Astrocyte of the spinal cord (primary cell): ENCODE results near the gene MALAT1.
A peak's percentile ranks its signal among the peaks of the same experiment; 100 is the strongest.

Experiments
- DNase-seq: peaks from one replicate; pipeline ENCODE4 v3.0.0; 2011; ENCODE audit warnings: low read depth, low spot score
- H3K4me3 ChIP-seq: 2 replicates; pipeline ENCODE4 v1.5.1; 2011; ENCODE audit warnings: low read depth, mild to moderate bottlenecking, low read length, moderate library complexity
- in situ Hi-C: cut with HindIII; loops from 2 replicates; pipeline ENCODE4 v1.10.0; 2017; ENCODE audit warnings: low sequenced_read_pairs
- TF ChIP-seq, protein P1 (sequence below): IDR thresholded peaks from 2 replicates; pipeline ENCODE4 v1.5.1; 2012; ENCODE audit warnings: low read depth, mild to moderate bottlenecking, low read length, inconsistent platforms

MALAT1 gene

DNA sequence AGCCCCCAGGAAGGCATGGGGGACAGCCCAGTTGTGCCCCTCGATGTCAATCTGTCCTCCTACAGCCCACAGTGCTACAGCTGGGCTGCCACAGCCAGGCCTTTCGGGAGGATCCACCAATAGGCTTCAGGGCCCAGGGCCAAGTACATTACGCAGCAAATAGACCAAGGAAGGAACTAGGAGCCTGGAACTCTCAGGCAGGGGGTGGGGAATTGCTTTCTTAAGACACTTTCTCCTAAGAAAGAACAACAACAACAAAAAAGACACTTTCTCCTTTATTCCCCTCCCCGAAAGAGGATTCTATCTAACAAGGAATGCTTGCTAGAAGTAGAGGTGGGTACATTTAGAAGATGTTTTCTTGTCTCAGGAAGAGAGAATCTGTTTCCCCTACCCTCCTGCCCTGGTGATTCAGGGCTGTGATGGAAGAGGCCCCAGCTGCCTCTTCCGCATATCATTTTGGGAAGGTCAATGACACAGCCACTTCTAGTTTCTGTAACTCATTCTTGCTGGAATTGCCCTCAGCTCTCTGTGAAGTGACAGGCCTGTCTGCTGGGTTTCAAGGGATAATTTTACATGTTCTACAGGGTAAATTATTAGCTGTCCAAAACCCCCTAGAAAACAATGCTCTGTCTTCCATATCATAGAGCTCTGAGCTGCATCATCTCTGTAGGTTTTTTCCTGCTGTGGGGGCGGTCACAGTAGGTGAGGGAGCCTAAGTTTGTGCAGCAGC lies 6.0 kb upstream of the MALAT1 start:
- H3K4me3 ChIP-seq: no peak overlapping the region
- peak; percentile 93 for DNase-seq
- TF ChIP-seq, protein P1, sequence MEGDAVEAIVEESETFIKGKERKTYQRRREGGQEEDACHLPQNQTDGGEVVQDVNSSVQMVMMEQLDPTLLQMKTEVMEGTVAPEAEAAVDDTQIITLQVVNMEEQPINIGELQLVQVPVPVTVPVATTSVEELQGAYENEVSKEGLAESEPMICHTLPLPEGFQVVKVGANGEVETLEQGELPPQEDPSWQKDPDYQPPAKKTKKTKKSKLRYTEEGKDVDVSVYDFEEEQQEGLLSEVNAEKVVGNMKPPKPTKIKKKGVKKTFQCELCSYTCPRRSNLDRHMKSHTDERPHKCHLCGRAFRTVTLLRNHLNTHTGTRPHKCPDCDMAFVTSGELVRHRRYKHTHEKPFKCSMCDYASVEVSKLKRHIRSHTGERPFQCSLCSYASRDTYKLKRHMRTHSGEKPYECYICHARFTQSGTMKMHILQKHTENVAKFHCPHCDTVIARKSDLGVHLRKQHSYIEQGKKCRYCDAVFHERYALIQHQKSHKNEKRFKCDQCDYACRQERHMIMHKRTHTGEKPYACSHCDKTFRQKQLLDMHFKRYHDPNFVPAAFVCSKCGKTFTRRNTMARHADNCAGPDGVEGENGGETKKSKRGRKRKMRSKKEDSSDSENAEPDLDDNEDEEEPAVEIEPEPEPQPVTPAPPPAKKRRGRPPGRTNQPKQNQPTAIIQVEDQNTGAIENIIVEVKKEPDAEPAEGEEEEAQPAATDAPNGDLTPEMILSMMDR: no peak
- in situ Hi-C loops: no loop called here

DNA sequence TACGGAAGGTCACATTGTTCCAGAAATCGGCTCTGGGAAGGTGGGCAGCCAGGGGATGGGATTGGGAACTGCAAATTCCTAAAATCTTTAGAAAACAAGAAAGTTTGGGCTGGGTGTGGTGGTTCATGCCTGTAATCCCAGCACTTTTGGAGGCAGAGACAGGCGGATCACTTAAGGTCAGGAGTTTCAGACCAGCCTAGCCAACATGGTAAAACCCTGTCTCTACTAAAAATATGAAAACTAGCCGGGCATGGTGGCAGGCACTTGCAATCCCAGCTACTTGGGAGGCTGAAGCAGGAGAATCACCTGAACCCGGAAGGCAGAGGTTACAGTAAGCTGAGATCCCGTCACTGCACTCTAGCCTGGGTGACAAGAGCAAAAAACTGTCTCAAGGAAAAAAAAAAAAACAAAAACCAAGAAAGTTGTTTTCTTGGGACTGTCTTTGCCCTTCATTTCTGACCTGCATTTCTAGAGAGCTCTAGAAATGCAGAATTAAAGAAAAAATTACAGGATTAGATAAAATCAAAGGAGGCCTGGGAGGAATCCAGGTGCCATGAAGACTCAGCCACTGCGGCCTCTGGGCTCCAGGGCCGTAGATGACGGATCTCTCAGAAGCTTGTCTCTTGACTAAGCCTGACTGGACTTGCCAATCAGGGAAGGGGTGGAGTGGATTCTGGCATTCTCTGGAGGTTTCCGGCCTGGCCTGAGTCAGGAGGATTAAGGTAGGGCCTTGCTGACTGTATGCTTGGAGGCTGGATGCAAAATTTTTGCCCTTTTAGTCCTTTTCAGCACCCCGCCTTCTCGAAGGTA lies 5.3 kb upstream of the MALAT1 start:
- in situ Hi-C loops: no loop called here
- peak; percentile 91 for DNase-seq
- TF ChIP-seq, protein P1: no peak
- H3K4me3 ChIP-seq: no peak overlapping the region

DNA sequence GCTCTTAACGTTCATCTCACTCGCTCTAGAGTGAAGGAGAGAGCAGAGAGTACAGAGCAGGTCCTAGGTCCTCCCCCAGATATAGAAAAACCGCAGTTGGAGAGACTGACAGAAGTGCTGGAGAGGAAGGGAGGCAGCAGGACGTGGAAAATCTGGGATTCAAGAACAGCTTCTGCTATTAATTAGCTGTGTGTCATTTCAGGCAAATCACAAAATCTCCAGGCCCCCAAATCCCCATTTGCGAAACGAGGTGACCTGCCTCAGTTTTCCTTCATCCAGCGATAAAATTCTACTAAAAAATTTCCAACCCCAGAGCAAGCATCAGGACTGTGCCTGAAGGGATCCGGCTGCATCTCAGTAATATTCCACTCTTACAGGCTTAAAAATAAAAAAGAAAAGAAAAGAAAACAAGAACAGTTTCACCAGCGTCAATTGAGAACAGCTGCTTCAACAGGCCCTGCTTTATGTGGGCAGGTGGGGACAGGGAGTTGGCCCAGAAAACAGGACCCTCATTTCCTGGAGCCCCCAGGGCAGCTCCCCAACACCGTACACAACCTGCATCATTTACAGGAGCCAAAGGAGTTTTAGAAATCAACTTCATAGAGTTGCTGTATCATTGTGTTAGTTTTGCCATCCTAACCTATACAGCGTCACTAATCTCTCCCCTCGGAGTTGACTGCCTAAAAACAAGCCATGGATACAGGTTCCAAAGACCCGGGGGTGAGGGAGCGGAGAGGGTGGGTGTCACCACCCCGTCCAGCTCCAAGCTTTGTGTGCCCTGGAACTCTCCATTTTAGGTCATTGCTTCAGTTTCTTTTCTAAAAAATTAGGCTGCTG lies 2.3 kb upstream of the MALAT1 start:
- peak overlapping the region; percentile 16 for H3K4me3 ChIP-seq
- DNase-seq: peak; percentile 51
- in situ Hi-C loops: loop anchor here (5.0 kb wide), 1 partner anchor 74 kb away; the partner anchor contains the start of gene NEAT1
- TF ChIP-seq, protein P1: no peak

DNA sequence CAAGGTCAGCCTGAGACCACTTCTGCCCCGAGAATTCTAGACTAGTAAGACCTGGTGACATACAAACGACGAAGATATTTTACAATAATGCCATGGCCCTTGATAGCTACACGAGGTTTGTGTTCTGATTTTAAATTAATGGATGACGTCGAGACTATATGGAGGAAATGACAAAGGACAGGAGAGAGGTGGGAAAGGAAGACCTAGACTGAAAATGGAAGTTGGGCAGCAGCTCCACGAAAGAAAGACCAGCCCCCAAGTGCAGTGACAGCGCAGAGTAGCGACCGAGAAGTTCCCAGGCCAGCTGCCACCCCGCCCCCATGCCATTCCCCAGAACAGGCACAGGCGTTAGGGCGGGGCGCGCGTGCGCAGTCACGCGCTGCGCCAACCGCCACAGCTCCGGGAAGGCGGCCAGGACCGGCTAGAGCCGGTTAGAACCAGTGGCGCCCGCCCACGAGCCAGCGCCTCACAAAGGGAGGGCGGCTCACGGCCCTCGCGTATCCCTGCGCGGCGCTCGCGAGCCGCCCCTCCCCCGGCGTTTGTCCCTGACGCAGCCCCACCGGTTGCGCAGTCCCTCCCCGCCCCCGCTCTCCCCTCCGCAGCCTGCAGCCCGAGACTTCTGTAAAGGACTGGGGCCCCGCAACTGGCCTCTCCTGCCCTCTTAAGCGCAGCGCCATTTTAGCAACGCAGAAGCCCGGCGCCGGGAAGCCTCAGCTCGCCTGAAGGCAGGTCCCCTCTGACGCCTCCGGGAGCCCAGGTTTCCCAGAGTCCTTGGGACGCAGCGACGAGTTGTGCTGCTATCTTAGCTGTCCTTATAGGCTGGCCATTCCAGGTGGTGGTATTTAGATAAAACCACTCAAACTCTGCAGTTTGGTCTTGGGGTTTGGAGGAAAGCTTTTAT lies 1.5 kb upstream of the MALAT1 start:
- TF ChIP-seq, protein P1: no peak
- in situ Hi-C loops: loop anchor here (5.0 kb wide), 1 partner anchor 75 kb away; the partner anchor contains the start of gene NEAT1
- peak; percentile 99 for DNase-seq
- peak overlapping the region; percentile 91 for H3K4me3 ChIP-seq

DNA sequence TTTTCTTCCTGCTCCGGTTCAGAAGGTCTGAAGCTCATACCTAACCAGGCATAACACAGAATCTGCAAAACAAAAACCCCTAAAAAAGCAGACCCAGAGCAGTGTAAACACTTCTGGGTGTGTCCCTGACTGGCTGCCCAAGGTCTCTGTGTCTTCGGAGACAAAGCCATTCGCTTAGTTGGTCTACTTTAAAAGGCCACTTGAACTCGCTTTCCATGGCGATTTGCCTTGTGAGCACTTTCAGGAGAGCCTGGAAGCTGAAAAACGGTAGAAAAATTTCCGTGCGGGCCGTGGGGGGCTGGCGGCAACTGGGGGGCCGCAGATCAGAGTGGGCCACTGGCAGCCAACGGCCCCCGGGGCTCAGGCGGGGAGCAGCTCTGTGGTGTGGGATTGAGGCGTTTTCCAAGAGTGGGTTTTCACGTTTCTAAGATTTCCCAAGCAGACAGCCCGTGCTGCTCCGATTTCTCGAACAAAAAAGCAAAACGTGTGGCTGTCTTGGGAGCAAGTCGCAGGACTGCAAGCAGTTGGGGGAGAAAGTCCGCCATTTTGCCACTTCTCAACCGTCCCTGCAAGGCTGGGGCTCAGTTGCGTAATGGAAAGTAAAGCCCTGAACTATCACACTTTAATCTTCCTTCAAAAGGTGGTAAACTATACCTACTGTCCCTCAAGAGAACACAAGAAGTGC lies 661 bp upstream of the MALAT1 start:
- in situ Hi-C loops: loop anchor here (5.0 kb wide), 1 partner anchor 76 kb away; the partner anchor contains the start of gene NEAT1
- peak overlapping the region; percentile 91 for H3K4me3 ChIP-seq
- DNase-seq: no peak
- TF ChIP-seq, protein P1: no peak
